Activated CD4-positive, alpha-beta memory T cell treated with anti-CD3 and anti-CD28 coated beads, Interleukin-2, amount 10 ng/mL, durations not matched to agents 7 days and 5 days (primary cell): Measurements from ENCODE around the gene GALNT13. TPM values are rescaled to one million over a fixed set of nuclear protein-coding genes. Genes with fewer than 3 reads are reported as not detected.

Experiments
- CTCF ChIA-PET: fragments of 350-600 bp; sonication (Branson Sonifier 250); formaldehyde crosslinking; loops from one replicate; lab custom pipeline; 2021; ENCODE audit warnings: antibody characterized with exemption, inconsistent platforms; lab: Charles Lee
- POLR2A ChIA-PET: fragments of 350-600 bp; sonication (Branson Sonifier 250); formaldehyde crosslinking; loops from one replicate; lab custom pipeline; 2021; ENCODE audit warnings: antibody characterized with exemption; lab: Charles Lee
- DNase-seq: peaks from one replicate; pipeline ENCODE4 v3.0.0-alpha.2; 2020
- H3K27ac Mint-ChIP-seq: one replicate; pipeline ENCODE4 v1.8.0; 2021; ENCODE audit warnings: mild to moderate bottlenecking, mixed read lengths
- H3K27me3 Mint-ChIP-seq: one replicate; pipeline ENCODE4 v1.8.0; 2021; ENCODE audit warnings: mixed read lengths
- H3K36me3 Mint-ChIP-seq: one replicate; pipeline ENCODE4 v1.8.0; 2021; ENCODE audit warnings: low read depth, mixed read lengths
- H3K4me1 Mint-ChIP-seq: one replicate; pipeline ENCODE4 v1.8.0; 2021; ENCODE audit warnings: mixed read lengths
- H3K4me3 Mint-ChIP-seq: one replicate; pipeline ENCODE4 v1.8.0; 2021; ENCODE audit warnings: mild to moderate bottlenecking, mixed read lengths
- H3K9me3 Mint-ChIP-seq: one replicate; pipeline ENCODE4 v1.8.0; 2021; ENCODE audit warnings: mixed read lengths
- total RNA-seq, 2 experiments: library from RNA; stranded (reverse); gene quantifications; one replicate each; pipeline ENCODE4 v1.2.3, GENCODE V29; 2021

The GALNT13 gene
- total RNA-seq, 2 experiments from 2014 or later, result not detected

DNA sequence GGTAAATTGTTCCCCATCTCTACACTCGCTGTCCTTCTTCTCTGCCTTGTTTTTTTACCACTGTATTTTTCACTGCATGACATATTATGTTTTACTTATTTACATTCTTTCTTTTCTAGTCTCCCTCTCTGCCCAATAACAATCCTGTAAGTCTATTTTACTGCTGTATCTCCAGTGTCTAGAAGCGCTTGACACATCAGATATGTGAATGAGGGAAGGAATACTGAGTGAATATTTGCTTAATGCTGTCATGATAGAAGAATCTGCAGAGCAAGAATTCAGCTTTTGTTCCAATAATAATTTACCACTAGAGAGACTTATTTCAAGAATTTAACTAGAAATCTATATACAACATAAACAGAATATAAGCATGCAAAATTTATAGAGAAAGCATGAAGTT, 99.5 kb downstream of the GALNT13 start:
- POLR2A ChIA-PET, result no interaction called here
- Mint-ChIP-seq H3K4me3 (no peak overlapping the region), H3K9me3 (peaks cover 12% of the 10 kb centered on the region), H3K27me3 (no peaks in the 10 kb centered on the region), H3K27ac (no peak overlapping the region), H3K4me1 (no peaks in the 10 kb centered on the region), H3K36me3 (no peaks in the 10 kb centered on the region)
- CTCF ChIA-PET, result no interaction called here
- DNase-seq, result no peak

- DNase-seq, result no peak
- Mint-ChIP-seq H3K27me3 (no peaks in the 10 kb centered on the region), H3K4me1 (no peaks in the 10 kb centered on the region), H3K27ac (no peak overlapping the region), H3K4me3 (no peak overlapping the region), H3K36me3 (no peaks in the 10 kb centered on the region), H3K9me3 (peaks cover 12% of the 10 kb centered on the region)
- CTCF ChIA-PET, result no interaction called here
- POLR2A ChIA-PET, result no interaction called here
Measured at GRCh38 chr2:153971855-153972254, 100.1 kb downstream of the GALNT13 start.

DNA sequence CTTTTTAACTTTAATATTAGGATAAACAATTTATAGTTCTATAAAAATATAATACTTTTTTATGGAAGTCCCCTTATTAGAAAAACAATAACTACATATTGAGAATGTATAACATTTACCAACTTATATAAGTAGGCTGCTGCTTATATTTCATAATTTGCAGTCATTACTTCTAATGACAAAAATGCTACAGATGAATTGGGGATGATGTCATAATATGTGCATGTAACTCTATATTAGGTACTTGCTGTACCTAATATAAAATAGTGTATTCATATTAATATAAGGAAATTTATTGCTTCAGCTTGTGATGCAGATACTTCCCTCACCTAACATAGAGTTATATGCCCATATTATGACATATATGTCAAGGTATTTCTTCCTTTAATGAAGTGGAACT, 100.7 kb downstream of the GALNT13 start:
- POLR2A ChIA-PET, result no interaction called here
- H3K36me3 Mint-ChIP-seq, result no peaks in the 10 kb centered on the region
- CTCF ChIA-PET, result no interaction called here
- H3K9me3 Mint-ChIP-seq, result peaks cover 8% of the 10 kb centered on the region
- H3K27me3 Mint-ChIP-seq, result no peaks in the 10 kb centered on the region
- H3K4me1 Mint-ChIP-seq, result no peaks in the 10 kb centered on the region
- H3K4me3 Mint-ChIP-seq, result no peak overlapping the region
- H3K27ac Mint-ChIP-seq, result no peak overlapping the region
- no peak for DNase-seq

GRCh38 chr2:153986488-153987229, 114.9 kb downstream of the GALNT13 start:
- peaks cover 5% of the 10 kb centered on the region for H3K9me3 Mint-ChIP-seq
- H3K27me3 Mint-ChIP-seq, result no peaks in the 10 kb centered on the region
- ChIA-PET POLR2A (no interaction called here), CTCF (no interaction called here)
- no peaks in the 10 kb centered on the region for H3K36me3 Mint-ChIP-seq
- no peak for DNase-seq
- no peaks in the 10 kb centered on the region for H3K4me1 Mint-ChIP-seq
- H3K4me3 Mint-ChIP-seq, result no peak overlapping the region
- no peak overlapping the region for H3K27ac Mint-ChIP-seq

- H3K9me3 Mint-ChIP-seq, result peaks cover 5% of the 10 kb centered on the region
- ChIA-PET CTCF (no interaction called here), POLR2A (no interaction called here)
- no peak overlapping the region for H3K27ac Mint-ChIP-seq
- no peak overlapping the region for H3K4me3 Mint-ChIP-seq
- no peak for DNase-seq
- H3K4me1 Mint-ChIP-seq, result no peaks in the 10 kb centered on the region
- H3K27me3 Mint-ChIP-seq, result no peaks in the 10 kb centered on the region
- H3K36me3 Mint-ChIP-seq, result no peaks in the 10 kb centered on the region
Measured at GRCh38 chr2:153990771-153991170, 119.0 kb downstream of the GALNT13 start.

DNA sequence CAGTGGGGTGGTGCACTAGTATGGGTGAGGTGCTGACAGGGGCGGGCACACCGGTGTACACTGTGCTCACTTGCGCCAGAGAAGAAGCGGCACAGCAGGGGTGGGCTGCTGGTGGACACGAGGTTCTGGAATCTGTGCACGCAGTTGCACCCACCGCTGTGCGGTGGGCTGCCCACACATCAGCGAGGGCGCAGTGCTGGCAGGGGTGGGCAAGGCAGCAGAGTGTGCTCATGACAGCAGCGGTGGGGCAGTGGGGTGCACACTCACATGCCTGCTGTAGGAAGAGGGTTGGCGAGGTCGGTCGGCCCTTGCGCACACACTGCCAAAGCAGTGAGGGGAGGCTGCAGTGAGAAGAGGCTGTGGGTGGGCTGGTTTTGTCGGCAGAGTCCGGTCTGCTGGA, 141.8 kb downstream of the GALNT13 start:
- CTCF ChIA-PET, result no interaction called here
- no peaks in the 10 kb centered on the region for H3K4me1 Mint-ChIP-seq
- H3K27ac Mint-ChIP-seq, result no peak overlapping the region
- no peak overlapping the region for H3K4me3 Mint-ChIP-seq
- peaks cover 25% of the 10 kb centered on the region for H3K9me3 Mint-ChIP-seq
- no peaks in the 10 kb centered on the region for H3K27me3 Mint-ChIP-seq
- DNase-seq, result no peak
- POLR2A ChIA-PET, result no interaction called here
- H3K36me3 Mint-ChIP-seq, result no peaks in the 10 kb centered on the region

- Mint-ChIP-seq H3K9me3 (peaks cover 22% of the 10 kb centered on the region), H3K27ac (no peak overlapping the region), H3K27me3 (no peaks in the 10 kb centered on the region), H3K4me3 (no peak overlapping the region), H3K4me1 (no peaks in the 10 kb centered on the region), H3K36me3 (no peaks in the 10 kb centered on the region)
- ChIA-PET CTCF (no interaction called here), POLR2A (no interaction called here)
- DNase-seq, result no peak
Measured at GRCh38 chr2:154015233-154015632, 143.5 kb downstream of the GALNT13 start.

- CTCF ChIA-PET, result no interaction called here
Measured at GRCh38 chr2:154029504-154029903, 157.8 kb downstream of the GALNT13 start.

GRCh38 chr2:154032220-154032619, 160.5 kb downstream of the GALNT13 start:
- Mint-ChIP-seq H3K36me3 (no peaks in the 10 kb centered on the region), H3K4me1 (no peaks in the 10 kb centered on the region), H3K27ac (no peak overlapping the region), H3K4me3 (no peak overlapping the region), H3K27me3 (no peaks in the 10 kb centered on the region), H3K9me3 (peaks cover 3% of the 10 kb centered on the region)
- POLR2A ChIA-PET, result no interaction called here
- DNase-seq, result no peak
- CTCF ChIA-PET, result no interaction called here

More at GRCh38 chr2:154029504-154029903, 157.8 kb downstream of the GALNT13 start:
- Mint-ChIP-seq H3K27me3 (no peaks in the 10 kb centered on the region), H3K9me3 (peaks cover 11% of the 10 kb centered on the region), H3K4me1 (no peaks in the 10 kb centered on the region), H3K4me3 (no peak overlapping the region), H3K27ac (no peak overlapping the region), H3K36me3 (no peaks in the 10 kb centered on the region)
- no peak for DNase-seq
- POLR2A ChIA-PET, result no interaction called here

- no peak for DNase-seq
- H3K4me3 Mint-ChIP-seq, result no peak overlapping the region
- ChIA-PET POLR2A (no interaction called here), CTCF (no interaction called here)
- no peaks in the 10 kb centered on the region for H3K4me1 Mint-ChIP-seq
- H3K9me3 Mint-ChIP-seq, result peaks cover 11% of the 10 kb centered on the region
- H3K36me3 Mint-ChIP-seq, result no peaks in the 10 kb centered on the region
- no peak overlapping the region for H3K27ac Mint-ChIP-seq
- H3K27me3 Mint-ChIP-seq, result no peaks in the 10 kb centered on the region
Measured at GRCh38 chr2:154046493-154046892, 174.8 kb downstream of the GALNT13 start.

GRCh38 chr2:154048905-154049304, 177.2 kb downstream of the GALNT13 start:
- Mint-ChIP-seq H3K36me3 (no peaks in the 10 kb centered on the region), H3K9me3 (peaks cover 11% of the 10 kb centered on the region), H3K27me3 (no peaks in the 10 kb centered on the region), H3K4me3 (no peak overlapping the region), H3K27ac (no peak overlapping the region), H3K4me1 (no peaks in the 10 kb centered on the region)
- ChIA-PET CTCF (no interaction called here), POLR2A (no interaction called here)
- DNase-seq, result no peak

GRCh38 chr2:154049561-154049960, 177.8 kb downstream of the GALNT13 start:
- CTCF ChIA-PET, result no interaction called here
- DNase-seq, result no peak
- H3K4me1 Mint-ChIP-seq, result no peaks in the 10 kb centered on the region
- no peak overlapping the region for H3K27ac Mint-ChIP-seq
- H3K4me3 Mint-ChIP-seq, result no peak overlapping the region
- peaks cover 11% of the 10 kb centered on the region for H3K9me3 Mint-ChIP-seq
- POLR2A ChIA-PET, result no interaction called here
- no peaks in the 10 kb centered on the region for H3K27me3 Mint-ChIP-seq
- H3K36me3 Mint-ChIP-seq, result no peaks in the 10 kb centered on the region

- DNase-seq, result no peak
- Mint-ChIP-seq H3K4me3 (no peak overlapping the region), H3K9me3 (peaks cover 12% of the 10 kb centered on the region), H3K4me1 (no peaks in the 10 kb centered on the region), H3K27me3 (no peaks in the 10 kb centered on the region), H3K27ac (no peak overlapping the region), H3K36me3 (no peaks in the 10 kb centered on the region)
- ChIA-PET POLR2A (no interaction called here), CTCF (no interaction called here)
Measured at GRCh38 chr2:154067124-154067523, 195.4 kb downstream of the GALNT13 start.

- peaks cover 3% of the 10 kb centered on the region for H3K9me3 Mint-ChIP-seq
- no peak overlapping the region for H3K4me3 Mint-ChIP-seq
- no peak overlapping the region for H3K27ac Mint-ChIP-seq
- no peak for DNase-seq
- no peaks in the 10 kb centered on the region for H3K36me3 Mint-ChIP-seq
- H3K4me1 Mint-ChIP-seq, result no peaks in the 10 kb centered on the region
- ChIA-PET CTCF (no interaction called here), POLR2A (no interaction called here)
- H3K27me3 Mint-ChIP-seq, result no peaks in the 10 kb centered on the region
Measured at GRCh38 chr2:154078926-154079325, 207.2 kb downstream of the GALNT13 start.
